Neuronal stem cell (in vitro differentiated cells): ENCODE data around the gene HARBI1.

ENCODE experiments used
- DNase-seq: peaks from one replicate; pipeline ENCODE4 v3.0.0-alpha.2; 2013; ENCODE audit warnings: low spot score
- H2AFZ ChIP-seq: one replicate; pipeline ENCODE4 v1.6.1; 2013; ENCODE audit warnings: mild to moderate bottlenecking, low read length, inconsistent platforms
- H2AK5ac ChIP-seq: 2 replicates; pipeline ENCODE4 v1.6.1; 2013; ENCODE audit warnings: low read depth, mild to moderate bottlenecking, inconsistent platforms, low read length, moderate library complexity, mixed read lengths
- H2BK120ac ChIP-seq: 2 replicates; pipeline ENCODE4 v1.6.1; 2013; ENCODE audit warnings: low read depth, mild to moderate bottlenecking, inconsistent platforms, low read length, moderate library complexity, mixed read lengths
- H2BK12ac ChIP-seq: one replicate; pipeline ENCODE4 v1.6.1; 2013; ENCODE audit warnings: low read length, inconsistent platforms
- H2BK15ac ChIP-seq: 2 replicates; pipeline ENCODE4 v1.6.1; 2013; ENCODE audit warnings: mild to moderate bottlenecking, low read length, inconsistent platforms, mixed read lengths
- H2BK5ac ChIP-seq: one replicate; pipeline ENCODE4 v1.6.1; 2013; ENCODE audit warnings: inconsistent platforms, mild to moderate bottlenecking, low read length, moderate library complexity
- H3K14ac ChIP-seq: one replicate; pipeline ENCODE4 v1.6.1; 2013; ENCODE audit warnings: low read length, inconsistent platforms
- H3K18ac ChIP-seq: 2 replicates; pipeline ENCODE4 v1.6.1; 2013; ENCODE audit warnings: low read length, inconsistent platforms
- H3K23ac ChIP-seq: 2 replicates; pipeline ENCODE4 v1.6.1; 2013; ENCODE audit warnings: low read depth, mild to moderate bottlenecking, mixed read lengths, low read length, inconsistent platforms; ENCODE audit not compliant: poor library complexity
- H3K27ac ChIP-seq: replicated peaks from 3 replicates; pipeline ENCODE4 v1.5.1; 2013; ENCODE audit warnings: low read length, inconsistent platforms
- H3K27me3 ChIP-seq, 3 experiments: 2 replicates each; pipeline ENCODE4 v1.6.1; 2013; ENCODE audit warnings: low read length in 3 of 3, mild to moderate bottlenecking in 2 of 3, inconsistent platforms in 1 of 3, low read depth in 1 of 3, mixed read lengths in 1 of 3, moderate library complexity in 1 of 3; ENCODE audit not compliant: control insufficient read depth in 3 of 3, insufficient read depth in 3 of 3
- H3K36me3 ChIP-seq, 2 donors: replicated peaks in 1 of 2; 2 replicates each; pipeline ENCODE4 v1.6.1; 2013; ENCODE audit warnings: low read length in 2 of 2; ENCODE audit not compliant: control insufficient read depth in 2 of 2, insufficient read depth in 2 of 2
- H3K4ac ChIP-seq: 2 replicates; pipeline ENCODE4 v1.6.1; 2013; ENCODE audit warnings: inconsistent platforms, mild to moderate bottlenecking, low read length, moderate library complexity
- H3K4me1 ChIP-seq, 2 donors: 1 replicate in 1 of 2; 2 replicates in 1 of 2; pipeline ENCODE4 v1.6.1; 2013; ENCODE audit warnings: low read length in 2 of 2, low read depth in 1 of 2; ENCODE audit not compliant: control insufficient read depth in 2 of 2, insufficient read depth in 1 of 2
- H3K4me2 ChIP-seq: one replicate; pipeline ENCODE4 v1.6.1; 2013; ENCODE audit warnings: mild to moderate bottlenecking, low read length, inconsistent platforms; ENCODE audit not compliant: insufficient read depth, poor library complexity, severe bottlenecking
- H3K4me3 ChIP-seq, 2 donors: 2 replicates each; pipeline ENCODE4 v1.5.1; 2013; ENCODE audit warnings: low read length in 2 of 2, mild to moderate bottlenecking in 2 of 2, inconsistent platforms in 1 of 2, moderate library complexity in 1 of 2
- H3K79me1 ChIP-seq: one replicate; pipeline ENCODE4 v1.6.1; 2013; ENCODE audit warnings: low read depth, mild to moderate bottlenecking, inconsistent platforms, low read length, moderate library complexity
- H3K9ac ChIP-seq: one replicate; pipeline ENCODE4 v1.6.1; 2013; ENCODE audit warnings: mild to moderate bottlenecking, low read depth, low read length, inconsistent platforms; ENCODE audit not compliant: poor library complexity
- H3K9me3 ChIP-seq, 2 donors: replicated peaks in 1 of 2; 2 replicates each; pipeline versions ENCODE3 to v1.6.1; 2013; ENCODE audit warnings: low read length in 2 of 2, mild to moderate bottlenecking in 2 of 2, inconsistent platforms in 1 of 2, low read depth in 1 of 2, mixed read lengths in 1 of 2, moderate library complexity in 1 of 2; ENCODE audit not compliant: control insufficient read depth in 2 of 2, insufficient read depth in 1 of 2
- H4K8ac ChIP-seq: one replicate; pipeline ENCODE4 v1.6.1; 2013; ENCODE audit warnings: low read depth, mild to moderate bottlenecking, inconsistent platforms, low read length, moderate library complexity
- H4K91ac ChIP-seq: one replicate; pipeline ENCODE4 v1.6.1; 2013; ENCODE audit warnings: low read length, low read depth, mild to moderate bottlenecking, inconsistent platforms; ENCODE audit not compliant: poor library complexity
- WGBS, 2 donors: extraction: QIAGEN DNeasy Blood & Tissue Kit; methylation state at CpG; one replicate each; pipeline ENCODE4 v1.1.7; 2013; ENCODE audit warnings: missing lambda C conversion rate in 2 of 2, mixed read lengths in 1 of 2; ENCODE audit not compliant: insufficient read length in 2 of 2, insufficient replicate concordance in 1 of 2; ENCODE audit errors: extremely low coverage in 2 of 2; 5-methylcytosine and 5-hydroxymethylcytosine counted together

The HARBI1 gene

GRCh38 chr11:46565232-46565840 lies 51.7 kb downstream of the HARBI1 start:
- no peak for DNase-seq
- no peak overlapping the region for H4K91ac ChIP-seq
- H3K36me3 ChIP-seq, result no peaks in the 10 kb centered on the region
- H3K79me1 ChIP-seq, result peaks cover 6% of the 10 kb centered on the region
- H2AK5ac ChIP-seq, result no peak overlapping the region
- H3K4me2 ChIP-seq, result no peak overlapping the region
- WGBS, 2 donors, result no CpG with 5 or more reads among the region's 7 CpGs
- no peak overlapping the region for H3K18ac ChIP-seq
- H2BK5ac ChIP-seq, result no peak overlapping the region
- H3K23ac ChIP-seq, result no peak overlapping the region
- H3K14ac ChIP-seq, result no peak overlapping the region
- H3K9ac ChIP-seq, result no peak overlapping the region
- H4K8ac ChIP-seq, result no peak overlapping the region
- H3K4me1 ChIP-seq, result no peaks in the 10 kb centered on the region
- H2AFZ ChIP-seq, result no peak overlapping the region
- H3K4ac ChIP-seq, result no peak overlapping the region
- no peaks in the 10 kb centered on the region for H3K27me3 ChIP-seq
- H2BK12ac ChIP-seq, result no peak overlapping the region
- peaks cover 0 to 1% of the 10 kb centered on the region in 2 donors for H3K9me3 ChIP-seq
- H2BK120ac ChIP-seq, result no peak overlapping the region
- no peak overlapping the region for H3K4me3 ChIP-seq
- H3K27ac ChIP-seq, result no peak overlapping the region
- H2BK15ac ChIP-seq, result no peak overlapping the region

- H3K4ac ChIP-seq, result no peak overlapping the region
- H3K4me2 ChIP-seq, result no peak overlapping the region
- no peak overlapping the region for H3K18ac ChIP-seq
- H3K9me3 ChIP-seq, result peaks cover 0 to under 1% of the 10 kb centered on the region in 2 donors
- no peak overlapping the region for H4K91ac ChIP-seq
- no peaks in the 10 kb centered on the region for H3K27me3 ChIP-seq
- H3K27ac ChIP-seq, result no peak overlapping the region
- H4K8ac ChIP-seq, result no peak overlapping the region
- H3K4me1 ChIP-seq, result no peaks in the 10 kb centered on the region
- no CpG with 5 or more reads among the region's 1 CpG for WGBS, 2 donors
- no peak overlapping the region for H2AFZ ChIP-seq
- H2AK5ac ChIP-seq, result no peak overlapping the region
- H3K23ac ChIP-seq, result no peak overlapping the region
- H3K79me1 ChIP-seq, result peaks cover 6% of the 10 kb centered on the region
- no peak overlapping the region for H2BK15ac ChIP-seq
- DNase-seq, result no peak
- H3K9ac ChIP-seq, result no peak overlapping the region
- H2BK12ac ChIP-seq, result no peak overlapping the region
- H3K14ac ChIP-seq, result no peak overlapping the region
- no peak overlapping the region for H3K4me3 ChIP-seq
- H2BK120ac ChIP-seq, result no peak overlapping the region
- H2BK5ac ChIP-seq, result no peak overlapping the region
- no peaks in the 10 kb centered on the region for H3K36me3 ChIP-seq
Measured at GRCh38 chr11:46564459-46564858, 52.6 kb downstream of the HARBI1 start.

- H3K9me3 ChIP-seq, result no peaks in the 10 kb centered on the region
- peaks cover 9% of the 10 kb centered on the region for H3K79me1 ChIP-seq
- no peak overlapping the region for H2BK120ac ChIP-seq
- H2BK15ac ChIP-seq, result no peak overlapping the region
- no peak overlapping the region for H2BK5ac ChIP-seq
- H2BK12ac ChIP-seq, result no peak overlapping the region
- no CpG with 5 or more reads among the region's 5 CpGs for WGBS, 2 donors
- no peaks in the 10 kb centered on the region for H3K36me3 ChIP-seq
- no peak overlapping the region for H3K9ac ChIP-seq
- H4K91ac ChIP-seq, result no peak overlapping the region
- no peak overlapping the region for H3K18ac ChIP-seq
- no peak overlapping the region for H3K14ac ChIP-seq
- no peak overlapping the region for H3K4ac ChIP-seq
- H3K27me3 ChIP-seq, result no peaks in the 10 kb centered on the region
- H2AK5ac ChIP-seq, result no peak overlapping the region
- H3K27ac ChIP-seq, result no peak overlapping the region
- no peaks in the 10 kb centered on the region for H3K4me1 ChIP-seq
- H3K23ac ChIP-seq, result no peak overlapping the region
- H3K4me3 ChIP-seq, result no peak overlapping the region
- H4K8ac ChIP-seq, result no peak overlapping the region
- H3K4me2 ChIP-seq, result no peak overlapping the region
- no peak overlapping the region for H2AFZ ChIP-seq
- no peak for DNase-seq
Measured at GRCh38 chr11:46562527-46562926, 54.5 kb downstream of the HARBI1 start.

- no peak overlapping the region for H3K23ac ChIP-seq
- no peaks in the 10 kb centered on the region for H3K9me3 ChIP-seq
- H3K18ac ChIP-seq, result no peak overlapping the region
- DNase-seq, result no peak
- no CpG with 5 or more reads among the region's 6 CpGs for WGBS, 2 donors
- H3K4me1 ChIP-seq, result no peaks in the 10 kb centered on the region
- no peak overlapping the region for H4K8ac ChIP-seq
- peaks cover 3% of the 10 kb centered on the region for H3K79me1 ChIP-seq
- H2AK5ac ChIP-seq, result no peak overlapping the region
- no peak overlapping the region for H2BK15ac ChIP-seq
- no peak overlapping the region for H2AFZ ChIP-seq
- no peaks in the 10 kb centered on the region for H3K36me3 ChIP-seq
- H3K9ac ChIP-seq, result no peak overlapping the region
- H3K4me2 ChIP-seq, result no peak overlapping the region
- H3K27ac ChIP-seq, result no peak overlapping the region
- H4K91ac ChIP-seq, result no peak overlapping the region
- no peaks in the 10 kb centered on the region for H3K27me3 ChIP-seq
- no peak overlapping the region for H3K4ac ChIP-seq
- H3K4me3 ChIP-seq, result no peak overlapping the region
- no peak overlapping the region for H2BK5ac ChIP-seq
- no peak overlapping the region for H2BK120ac ChIP-seq
- H2BK12ac ChIP-seq, result no peak overlapping the region
- no peak overlapping the region for H3K14ac ChIP-seq
Measured at GRCh38 chr11:46560300-46560991, 56.6 kb downstream of the HARBI1 start.
